ENCODE data around the gene N4BP3. TPM values are rescaled to one million over a fixed set of nuclear protein-coding genes. Genes with fewer than 3 reads are reported as not detected.

N4BP3 gene
- total and polyA plus RNA-seq, 2 of the 4 experiments (the other 2 are of a cell fraction): 0.14 to 0.18 TPM

- H2BK5ac ChIP-seq (ENCODE audit: low read depth, low read length, poor library complexity, severe bottlenecking): no peak overlapping the region
- H3K23ac ChIP-seq (ENCODE audit: low read depth, low read length): no peak overlapping the region
- no peak overlapping the region for H3K4me3 ChIP-seq (ENCODE audit: insufficient read depth, low read depth, low read length)
- no peaks in the 10 kb centered on the region for H4K20me1 ChIP-seq (ENCODE audit: insufficient read depth, low read length)
- no peak overlapping the region for H4K91ac ChIP-seq (ENCODE audit: insufficient read depth, low read depth, low read length)
- intact Hi-C loops (cut with micrococcal nuclease): no loop called here
- no peak overlapping the region for H2AK5ac ChIP-seq (ENCODE audit: low read depth, low read length)
- in situ Hi-C loops (cut with MboI; ENCODE audit: low sequenced_read_pairs): no loop called here
- POLR2A ChIA-PET (ENCODE audit: unreplicated experiment): no interaction called here
- peaks cover 47% of the 10 kb centered on the region for H3K27me3 ChIP-seq (ENCODE audit: control insufficient read depth, insufficient read depth, low read length)
- H3K27ac ChIP-seq (ENCODE audit: insufficient read depth, low read length): no peak overlapping the region
- no peaks in the 10 kb centered on the region for H3K9me3 ChIP-seq (ENCODE audit: control insufficient read depth, insufficient read depth, low read length)
- no peak overlapping the region for H2AFZ ChIP-seq (replicated peaks; ENCODE audit: low read length, poor library complexity)
- ATAC-seq (ENCODE audit: low read depth) (no peak), DNase-seq (no peak)
- no peak overlapping the region for H3K18ac ChIP-seq (ENCODE audit: low read depth, low read length)
- 62% methylated on average over 5 of the region's 12 CpGs; no CpG with 5 or more reads in 1 of the 2 experiments for WGBS, 2 experiments (ENCODE audit: extremely low coverage in 2 of 2, insufficient read length in 1 of 2)
- H2AK9ac ChIP-seq (replicated peaks; ENCODE audit: low read depth, low read length, poor library complexity): no peak overlapping the region
- dilution Hi-C loops (cut with HindIII; ENCODE audit: low sequenced_read_pairs, unreplicated experiment): no loop called here
- no peak overlapping the region for H4K5ac ChIP-seq (ENCODE audit: low read depth, low read length)
- CTCF ChIA-PET: no interaction called here
- H2BK20ac ChIP-seq (ENCODE audit: low read depth, low read length): no peak overlapping the region
- no peak overlapping the region for H3K4ac ChIP-seq (ENCODE audit: low read depth, low read length)
- no peak overlapping the region for H3K9ac ChIP-seq (ENCODE audit: low read depth, low read length)
- no peaks in the 10 kb centered on the region for H3K79me1 ChIP-seq (ENCODE audit: low read depth in 1 of 2, low read length in 2 of 2)
- no peak for TF ChIP-seq BHLHE40 (IDR thresholded peaks at IDR 0.05; ENCODE audit: low read depth, low read length)
- no peak for TF ChIP-seq NFE2L2 (IDR thresholded peaks at IDR 0.05; ENCODE audit: low read depth, low read length)
- TF ChIP-seq SMC3 (IDR thresholded peaks at IDR 0.05; ENCODE audit: low read depth, low read length): no peak
- no peak for TF ChIP-seq RCOR1 (IDR thresholded peaks at IDR 0.05; ENCODE audit: insufficient replicate concordance, low read length)
- TF ChIP-seq ELK1 (IDR thresholded peaks at IDR 0.05; ENCODE audit: borderline replicate concordance, low read depth, low read length): no peak
- no peak for TF ChIP-seq RAD21 (IDR thresholded peaks at IDR 0.05; ENCODE audit: low read length)
- no peak for TF ChIP-seq CHD1 (IDR thresholded peaks at IDR 0.05; ENCODE audit: low read depth, low read length)
- no peak for TF ChIP-seq CEBPB (IDR thresholded peaks at IDR 0.05; ENCODE audit: low read depth, low read length)
- TF ChIP-seq MAFK (IDR thresholded peaks at IDR 0.05; ENCODE audit: low read depth, low read length): no peak
- TF ChIP-seq MAZ (IDR thresholded peaks at IDR 0.05; ENCODE audit: borderline replicate concordance, low read depth, low read length): no peak
- no peak for TF ChIP-seq MXI1 (IDR thresholded peaks at IDR 0.05; ENCODE audit: borderline replicate concordance, low read depth, low read length)
- no peak for TF ChIP-seq CTCF (conservative IDR thresholded peaks at IDR 0.05; ENCODE audit: low read depth, low read length)
- no peak for TF ChIP-seq FOS (IDR thresholded peaks at IDR 0.05; ENCODE audit: low read depth, low read length)
- TF ChIP-seq POLR2A (IDR thresholded peaks at IDR 0.05; ENCODE audit: low read depth, low read length): no peak
- H3K56ac ChIP-seq (ENCODE audit: extremely low read depth, insufficient read depth, low read length): no peak overlapping the region
- H2BK120ac ChIP-seq (ENCODE audit: low read depth, low read length): no peak overlapping the region
- H2BK15ac ChIP-seq (ENCODE audit: low read depth, low read length): no peak overlapping the region
- H4K8ac ChIP-seq (ENCODE audit: low read depth in 2 of 2, low read length in 2 of 2): no peak overlapping the region
- no peak overlapping the region for H3K14ac ChIP-seq (replicated peaks; ENCODE audit: low read depth, low read length)
- no peak overlapping the region for H3K4me2 ChIP-seq (ENCODE audit: low read depth, low read length)
- H3K4me1 ChIP-seq (ENCODE audit: control insufficient read depth, insufficient read depth, low read length): no peaks in the 10 kb centered on the region; the same call in 1 of the 2 replicates
- no peaks in the 10 kb centered on the region for H3K36me3 ChIP-seq (ENCODE audit: control insufficient read depth, insufficient read depth, low read length)
- BruUV-seq (replicated peaks): no TSS peak
- no peaks in the 10 kb centered on the region for H3K9me1 ChIP-seq (ENCODE audit: insufficient read depth, low read length)
Observed at GRCh38 chr5:178115136-178115813, 1.9 kb downstream of the N4BP3 start.

All from IMR-90 (cell line).